ENCODE results near the gene OPCML.
A peak's percentile ranks its signal among the peaks of the same experiment; 100 is the strongest.

OPCML gene

DNA sequence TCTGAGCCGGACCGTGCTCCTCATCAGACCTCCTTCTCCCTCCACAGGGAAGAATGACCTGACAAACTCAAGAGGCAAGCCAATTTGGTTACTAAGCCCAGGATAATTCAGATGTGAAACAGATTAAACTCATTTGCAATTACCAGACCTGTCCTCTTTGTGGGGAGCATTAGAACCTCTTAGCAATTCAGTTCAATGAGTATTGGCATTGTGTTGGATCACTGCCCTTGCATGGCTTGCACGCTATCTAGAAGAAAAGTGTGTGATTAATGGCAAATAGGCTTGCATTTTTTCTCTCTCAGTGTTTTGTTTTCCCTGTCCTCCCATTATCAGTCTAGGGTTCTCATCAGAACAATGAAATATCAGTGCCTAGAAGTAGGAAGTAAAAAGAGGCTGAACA is 365.6 kb downstream of the OPCML start:
- no peak for DNase-seq (ENCODE audit: low spot score)
- TF ChIP-seq, protein P1, sequence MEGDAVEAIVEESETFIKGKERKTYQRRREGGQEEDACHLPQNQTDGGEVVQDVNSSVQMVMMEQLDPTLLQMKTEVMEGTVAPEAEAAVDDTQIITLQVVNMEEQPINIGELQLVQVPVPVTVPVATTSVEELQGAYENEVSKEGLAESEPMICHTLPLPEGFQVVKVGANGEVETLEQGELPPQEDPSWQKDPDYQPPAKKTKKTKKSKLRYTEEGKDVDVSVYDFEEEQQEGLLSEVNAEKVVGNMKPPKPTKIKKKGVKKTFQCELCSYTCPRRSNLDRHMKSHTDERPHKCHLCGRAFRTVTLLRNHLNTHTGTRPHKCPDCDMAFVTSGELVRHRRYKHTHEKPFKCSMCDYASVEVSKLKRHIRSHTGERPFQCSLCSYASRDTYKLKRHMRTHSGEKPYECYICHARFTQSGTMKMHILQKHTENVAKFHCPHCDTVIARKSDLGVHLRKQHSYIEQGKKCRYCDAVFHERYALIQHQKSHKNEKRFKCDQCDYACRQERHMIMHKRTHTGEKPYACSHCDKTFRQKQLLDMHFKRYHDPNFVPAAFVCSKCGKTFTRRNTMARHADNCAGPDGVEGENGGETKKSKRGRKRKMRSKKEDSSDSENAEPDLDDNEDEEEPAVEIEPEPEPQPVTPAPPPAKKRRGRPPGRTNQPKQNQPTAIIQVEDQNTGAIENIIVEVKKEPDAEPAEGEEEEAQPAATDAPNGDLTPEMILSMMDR (conservative IDR thresholded peaks at IDR 0.05; ENCODE audit: low read depth), result no peak
- ChIA-PET POLR2A (ENCODE audit: low non-redundant PET) (no interaction called here), CTCF (no interaction called here)
- H3K27ac ChIP-seq, result no peak overlapping the region

DNA sequence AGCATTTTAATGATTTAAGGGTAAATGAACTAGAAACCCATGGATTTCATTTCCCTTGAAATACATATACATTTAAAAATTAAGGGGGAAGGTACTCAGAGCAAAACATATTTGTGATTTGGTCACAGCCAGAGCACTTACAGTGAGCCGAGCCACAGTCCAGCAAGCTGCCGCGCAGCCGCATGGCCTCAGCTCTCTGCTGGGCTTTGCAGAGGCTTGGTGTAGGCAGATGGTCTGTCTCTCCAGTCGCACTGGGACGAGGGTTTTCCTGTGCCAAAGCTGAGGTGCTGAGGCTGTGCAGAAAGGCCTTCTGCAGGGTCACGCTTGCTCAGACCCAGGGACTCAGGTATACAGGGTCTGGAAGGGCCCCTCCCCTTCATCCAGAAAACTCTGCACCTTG is 367.3 kb downstream of the OPCML start:
- TF ChIP-seq, protein P1 (conservative IDR thresholded peaks at IDR 0.05; ENCODE audit: low read depth), result no peak
- H3K27ac ChIP-seq, result no peak overlapping the region
- ChIA-PET CTCF (no interaction called here), POLR2A (ENCODE audit: low non-redundant PET) (no interaction called here)
- no peak for DNase-seq (ENCODE audit: low spot score)

DNA sequence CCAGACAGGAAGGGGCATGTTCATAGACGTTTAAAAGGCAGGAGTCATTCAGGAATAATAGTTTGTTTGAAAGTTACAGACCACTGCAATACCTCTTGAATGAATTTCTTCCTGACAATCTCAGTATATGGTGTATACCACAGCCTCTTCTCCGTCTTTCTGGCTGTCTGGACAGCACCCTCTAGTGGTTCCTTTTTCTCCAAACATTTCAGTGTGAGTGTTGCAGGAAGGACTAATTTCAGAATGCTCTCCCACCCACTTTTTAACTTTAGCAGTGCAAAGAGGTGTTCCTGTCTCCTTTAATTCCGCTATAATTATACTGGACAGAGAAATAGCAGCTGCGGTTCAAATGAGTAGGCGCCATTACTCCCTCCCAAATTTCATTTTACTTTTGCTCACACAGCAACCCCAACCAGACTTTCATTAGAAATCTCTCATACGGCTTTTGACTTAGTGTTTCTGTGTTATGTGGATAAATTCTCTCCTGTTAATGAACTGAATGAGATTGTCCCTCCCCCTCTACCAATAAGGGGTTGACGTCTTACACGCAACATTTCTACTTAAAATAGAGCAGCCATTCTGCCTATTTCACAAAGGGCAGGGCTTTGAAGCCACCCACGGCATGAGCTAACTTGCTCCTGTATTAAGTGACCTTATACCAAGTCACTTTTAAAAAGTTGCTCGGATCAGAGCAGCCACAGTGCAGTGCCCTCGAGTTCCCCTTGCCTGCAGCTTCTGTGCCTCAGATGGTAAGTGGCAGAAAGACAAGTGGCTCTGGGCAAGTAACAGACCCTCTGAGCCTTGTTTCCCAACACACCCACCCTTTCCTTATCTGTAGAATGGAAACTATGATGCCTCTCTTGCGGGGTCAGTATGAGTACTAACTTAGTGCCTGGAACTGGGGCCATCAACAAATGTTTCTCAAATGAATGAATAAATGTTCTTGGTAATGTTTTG is 368.6 kb downstream of the OPCML start:
- no peak overlapping the region for H3K27ac ChIP-seq
- ChIA-PET CTCF (no interaction called here), POLR2A (ENCODE audit: low non-redundant PET) (no interaction called here)
- TF ChIP-seq, protein P1 (conservative IDR thresholded peaks at IDR 0.05; ENCODE audit: low read depth), result peak; percentile 39
- no peak for DNase-seq (ENCODE audit: low spot score)

DNA sequence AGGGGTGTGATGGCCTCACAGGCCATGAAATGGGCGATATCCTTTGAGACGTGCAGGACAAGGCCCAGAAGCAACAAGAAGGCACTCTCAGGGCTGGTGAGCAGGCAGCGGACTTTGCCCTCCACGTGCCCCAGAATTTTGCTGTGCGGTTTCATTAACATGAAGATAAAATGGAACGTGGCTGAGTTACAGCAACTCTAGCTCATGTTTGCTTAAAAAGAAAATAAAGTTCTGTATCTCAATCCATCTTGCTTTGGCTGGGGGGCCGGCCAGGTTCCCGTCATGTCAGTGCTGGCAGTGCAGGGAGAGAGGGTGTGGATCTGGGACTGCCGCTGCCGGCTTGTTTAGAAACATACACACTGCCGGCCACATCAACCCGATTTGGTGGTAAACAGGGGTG is 370.1 kb downstream of the OPCML start:
- CTCF ChIA-PET, result no interaction called here
- no peak for DNase-seq (ENCODE audit: low spot score)
- TF ChIP-seq, protein P1 (conservative IDR thresholded peaks at IDR 0.05; ENCODE audit: low read depth), result no peak

DNA sequence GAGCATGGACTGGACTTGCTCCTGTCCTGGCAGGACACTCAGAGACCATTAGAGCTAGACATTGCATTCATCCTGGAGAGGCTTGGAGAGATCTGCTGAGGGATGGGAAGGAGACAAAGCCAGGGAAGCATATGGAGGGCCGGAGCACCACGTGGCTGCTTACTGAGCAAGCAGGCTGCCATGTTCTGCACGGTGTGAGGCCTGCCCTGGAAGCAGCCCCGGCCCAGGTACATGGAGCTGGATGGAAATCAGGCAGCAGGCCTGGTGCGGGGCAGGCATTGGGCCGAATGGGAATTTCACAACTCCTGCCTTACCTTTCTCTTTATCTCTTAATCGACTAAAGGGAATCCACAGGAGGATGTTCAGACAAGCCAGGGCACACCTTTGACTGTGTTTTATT is 371.5 kb downstream of the OPCML start:
- POLR2A ChIA-PET (ENCODE audit: low non-redundant PET), result no interaction called here
- DNase-seq (ENCODE audit: low spot score), result no peak
- no peak overlapping the region for H3K27ac ChIP-seq
- TF ChIP-seq, protein P1 (conservative IDR thresholded peaks at IDR 0.05; ENCODE audit: low read depth), result no peak
- CTCF ChIA-PET, result interaction anchor here (0.7 kb wide), 1 partner anchor 658 kb away, joined by 5 read pairs; no protein-coding TSS in a partner anchor

More for the DNA sequence above, 370.1 kb downstream of the OPCML start:
- H3K27ac ChIP-seq, result no peak overlapping the region
- POLR2A ChIA-PET (ENCODE audit: low non-redundant PET), result no interaction called here

DNA sequence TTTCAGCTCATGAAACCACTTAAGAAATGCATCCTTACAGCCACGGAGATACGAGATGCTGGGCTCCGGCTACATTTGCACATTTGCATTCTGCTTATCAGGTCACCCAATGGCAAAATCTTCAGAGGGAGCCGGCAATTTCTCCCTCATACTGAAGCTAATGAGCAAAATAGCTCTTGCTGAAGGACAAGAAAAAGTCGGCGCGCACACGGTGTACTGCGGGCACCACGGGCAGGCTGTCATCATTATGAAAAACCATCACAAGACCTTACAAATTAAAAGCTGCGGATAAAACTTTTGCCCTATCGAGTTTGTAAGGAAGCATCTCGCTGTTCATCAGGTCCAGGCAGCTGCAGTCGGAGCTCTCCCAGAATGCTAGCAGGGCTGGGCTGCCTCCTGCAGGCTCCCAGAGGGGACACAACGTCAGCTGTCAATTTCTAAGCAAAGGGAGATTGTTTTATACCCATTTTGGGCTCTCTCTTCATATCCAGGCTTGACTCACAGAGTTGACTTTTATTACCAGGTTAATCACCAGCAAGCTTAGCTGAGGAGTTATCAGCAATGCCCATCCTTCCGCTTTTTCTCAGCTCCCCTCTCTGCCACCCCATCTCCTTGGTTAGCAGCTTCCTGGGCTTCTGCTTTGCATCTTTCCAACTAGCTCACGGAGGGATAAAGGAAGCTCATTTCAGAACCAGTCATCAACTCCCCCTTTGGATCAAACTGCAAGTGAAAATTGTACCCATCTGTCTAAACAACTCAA is 375.1 kb downstream of the OPCML start:
- ChIA-PET CTCF (no interaction called here), POLR2A (ENCODE audit: low non-redundant PET) (no interaction called here)
- H3K27ac ChIP-seq, result no peak overlapping the region
- TF ChIP-seq, protein P1 (conservative IDR thresholded peaks at IDR 0.05; ENCODE audit: low read depth), result no peak
- no peak for DNase-seq (ENCODE audit: low spot score)
